Transverse colon (tissue), 4 donors: ENCODE results near the gene CST9. TPM values are rescaled to one million over a fixed set of nuclear protein-coding genes. Genes with fewer than 3 reads are reported as not detected.

ENCODE experiments used
- DNase-seq: peaks from one replicate; pipeline ENCODE4 v3.0.0-alpha.2; 2019
- H3K27ac ChIP-seq, 4 donors: fragments of 200-600 bp; sonication (generic); 2 replicates each; pipeline ENCODE4 v1.5.1; 2016 to 2018; ENCODE audit warnings: inconsistent platforms in 4 of 4
- H3K27me3 ChIP-seq: fragments of 200-600 bp; sonication (generic); 2 replicates; pipeline ENCODE4 v1.5.1; 2017; ENCODE audit warnings: inconsistent platforms
- H3K36me3 ChIP-seq, 4 donors: fragments of 200-600 bp; sonication (generic); 2 replicates each; pipeline ENCODE4 v1.5.1; 2017 to 2019; ENCODE audit warnings: inconsistent platforms in 4 of 4
- H3K4me1 ChIP-seq, 4 donors: fragments of 200-600 bp; sonication (generic); 2 replicates each; pipeline ENCODE4 v1.5.1; 2017 to 2020; ENCODE audit warnings: inconsistent platforms in 4 of 4
- H3K4me3 ChIP-seq, 4 donors: fragments of 200-600 bp; sonication (generic); 1 replicate in 1 of 4; 2 replicates in 3 of 4; pipeline versions ENCODE4 v1.5.1 to v1.6.1; 2017 to 2019; ENCODE audit warnings: inconsistent platforms in 4 of 4
- H3K9me3 ChIP-seq, 2 donors: fragments of 200-600 bp; sonication (generic); 2 replicates each; pipeline ENCODE4 v1.5.1; 2017 to 2019; ENCODE audit warnings: inconsistent platforms in 2 of 2
- CTCF ChIP-seq, 5 experiments: fragments of 200-600 bp in 3 of 5; fragments of 450-650 bp in 2 of 5; sonication (generic) in 3 of 5; IDR thresholded peaks; 1 replicate in 2 of 5; 2 replicates in 3 of 5; pipeline ENCODE4 v1.5.1; 2016 to 2017; ENCODE audit warnings: antibody characterized with exemption in 5 of 5, inconsistent platforms in 3 of 5, mild to moderate bottlenecking in 2 of 5, moderate library complexity in 1 of 5
- EP300 ChIP-seq: sonication (generic); formaldehyde crosslinking; IDR thresholded peaks from one replicate; pipeline ENCODE4 v1.6.1; 2017; ENCODE audit warnings: antibody characterized with exemption, low read depth
- POLR2A ChIP-seq: fragments of 450-650 bp; IDR thresholded peaks from one replicate; pipeline ENCODE4 v1.6.1; 2016; ENCODE audit warnings: antibody characterized with exemption, mild to moderate bottlenecking, moderate library complexity
- POLR2AphosphoS5 ChIP-seq, 3 donors: sonication (generic); formaldehyde crosslinking; IDR thresholded peaks; one replicate each; pipeline ENCODE4 v1.6.1; 2016; ENCODE audit warnings: antibody characterized with exemption in 3 of 3
- WGBS, 2 donors: methylation state at CpG; one replicate each; pipeline ENCODE4 v1.1.5; 2018; ENCODE audit warnings: low coverage in 1 of 2; 5-methylcytosine and 5-hydroxymethylcytosine counted together
- in situ Hi-C, 4 donors: fragments of 200-750 bp; cut with MboI; loops; one replicate each; pipeline versions ENCODE4 v1.15.0 to v1.15.1; 2017; ENCODE audit warnings: low sequenced_read_pairs in 3 of 4, low pct_ligation_motif_present in 1 of 4, low pct_unique_long_range_greater_than_20kb in 1 of 4
- intact Hi-C: fragments of 100-400 bp; cut with DNase I; formaldehyde crosslinking; loops from one replicate; pipeline ENCODE4 v1.15.1; 2023; ENCODE audit warnings: low total_unique reads
- total RNA-seq, 4 donors: library from RNA; depleted of rRNA; stranded (reverse); fragments of >200 nt; gene quantifications; one replicate each; pipeline ENCODE4 v1.1.0, GENCODE V29; 2016

Gene CST9
- total RNA-seq, 4 donors from 2014 or later: not detected

GRCh38 chr20:23574977-23575376 is 30.7 kb downstream of the CST9 start:
- no peaks in the 10 kb centered on the region for H3K4me1 ChIP-seq
- H3K27ac ChIP-seq: no peak overlapping the region
- no peak for DNase-seq
- in situ Hi-C loops (loop anchor here in 2 of 4 donors (25.0 kb wide), 2 partner anchors 88 to 113 kb away; partner anchors contain the start of genes CST11 (in 1 of the 2) and CST8 (in 1 of the 2)), intact Hi-C loops (no loop called here)
- no peak overlapping the region for H3K4me3 ChIP-seq
- H3K27me3 ChIP-seq: no peaks in the 10 kb centered on the region
- TF ChIP-seq CTCF (IDR thresholded peaks at IDR 0.05) (no peak), EP300 (no peak), POLR2A (no peak), POLR2AphosphoS5 (IDR thresholded peaks at IDR 0.05) (no peak)
- no peaks in the 10 kb centered on the region for H3K9me3 ChIP-seq
- H3K36me3 ChIP-seq: no peaks in the 10 kb centered on the region

GRCh38 chr20:23570178-23570760 is 35.4 kb downstream of the CST9 start:
- H3K27ac ChIP-seq: no peak overlapping the region
- H3K9me3 ChIP-seq: no peaks in the 10 kb centered on the region
- TF ChIP-seq EP300: no peak
- DNase-seq: peak; percentile 3
- no peaks in the 10 kb centered on the region for H3K4me1 ChIP-seq
- 56 to 60% methylated on average over 1 to 2 of the region's 2 CpGs for WGBS, 2 donors
- H3K36me3 ChIP-seq: no peaks in the 10 kb centered on the region
- intact Hi-C loops: no loop called here
- H3K4me3 ChIP-seq: no peak overlapping the region
- in situ Hi-C loops: loop anchor here in 1 of 4 donors (25.0 kb wide), 1 partner anchor 108 kb away; the partner anchor contains the start of gene CST11
- H3K27me3 ChIP-seq: no peaks in the 10 kb centered on the region

GRCh38 chr20:23569570-23569969 is 36.1 kb downstream of the CST9 start:
- no peaks in the 10 kb centered on the region for H3K36me3 ChIP-seq
- 70% methylated on average over 1 of the region's 1 CpG; no CpG with 5 or more reads in 1 of the 2 donors for WGBS, 2 donors
- TF ChIP-seq POLR2A (no peak), CTCF (IDR thresholded peaks at IDR 0.05) (no peak), EP300 (no peak)
- H3K4me1 ChIP-seq: no peaks in the 10 kb centered on the region
- no peaks in the 10 kb centered on the region for H3K9me3 ChIP-seq
- in situ Hi-C loops (loop anchor here in 1 of 4 donors (25.0 kb wide), 1 partner anchor 107 kb away; the partner anchor contains the start of gene CST11), intact Hi-C loops (no loop called here)
- H3K4me3 ChIP-seq: no peak overlapping the region
- H3K27ac ChIP-seq: no peak overlapping the region
- DNase-seq: no peak
- H3K27me3 ChIP-seq: no peaks in the 10 kb centered on the region

DNA sequence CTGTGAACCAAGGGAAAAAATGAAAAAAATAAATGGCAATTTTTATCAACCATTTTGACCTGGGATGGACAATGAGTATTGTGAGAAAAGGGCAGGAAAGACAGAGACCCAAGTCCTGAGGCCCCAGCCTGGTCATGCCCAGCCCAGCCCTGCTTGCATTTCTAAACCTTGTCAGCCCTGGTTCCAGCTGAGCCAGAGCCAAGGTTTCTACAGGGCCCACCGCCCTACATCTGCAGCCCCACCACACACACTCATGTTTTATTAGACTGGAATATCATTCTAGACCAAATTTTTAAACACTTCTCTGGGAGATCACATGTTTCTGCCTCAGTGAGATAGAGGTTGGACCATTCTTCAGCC is 36.8 kb downstream of the CST9 start:
- H3K4me1 ChIP-seq: no peaks in the 10 kb centered on the region
- no peak for TF ChIP-seq CTCF (IDR thresholded peaks at IDR 0.05)
- TF ChIP-seq POLR2A: no peak
- TF ChIP-seq POLR2AphosphoS5 (IDR thresholded peaks at IDR 0.05): no peak
- no peak for TF ChIP-seq EP300
- intact Hi-C loops (no loop called here), in situ Hi-C loops (loop anchor here in 1 of 4 donors (25.0 kb wide), 1 partner anchor 107 kb away; the partner anchor contains the start of gene CST11)
- no peak overlapping the region for H3K4me3 ChIP-seq
- no peak overlapping the region for H3K27ac ChIP-seq
- no peak for DNase-seq
- WGBS, 2 donors: 75 to 80% methylated on average over 1 of the region's 1 CpG
- no peaks in the 10 kb centered on the region for H3K9me3 ChIP-seq
- H3K27me3 ChIP-seq: no peaks in the 10 kb centered on the region
- H3K36me3 ChIP-seq: no peaks in the 10 kb centered on the region
